AG09309 (cell line): ENCODE results near the gene GNA15.

Experiments used
- DNase-seq: peaks from one replicate; pipeline ENCODE4 v3.0.0-alpha.2; 2010; ENCODE audit warnings: low read depth
- H3K4me3 ChIP-seq: 2 replicates; pipeline ENCODE4 v1.5.1; 2011; ENCODE audit warnings: mild to moderate bottlenecking, low read depth, low read length, moderate library complexity; ENCODE audit not compliant: control insufficient read depth
- CTCF ChIP-seq: IDR thresholded peaks from 2 replicates; pipeline ENCODE4 v1.5.1; 2011; ENCODE audit warnings: mild to moderate bottlenecking, low read depth, low read length, inconsistent platforms; ENCODE audit not compliant: insufficient read depth, control insufficient read depth; ENCODE audit errors: missing control alignments

Gene GNA15

GRCh38 chr19:3184847-3185460 is 49.1 kb downstream of the GNA15 start:
- no peak for TF ChIP-seq CTCF
- H3K4me3 ChIP-seq, result peak overlapping the region; percentile 61
- DNase-seq, result peak; percentile 8

- peak; percentile 63 for DNase-seq
- peak within 1 kb of the TSS; percentile 63 for H3K4me3 ChIP-seq
Measured at GRCh38 chr19:3185461-3186159, 49.8 kb downstream of the GNA15 start, which contains the start of gene NCLN. NCLN (plus strand) TSS chr19:3185930; CDS start chr19:3186031, 101 bp downstream.

GRCh38 chr19:3186160-3186688 is 50.4 kb downstream of the GNA15 start:
- no peak for DNase-seq
- H3K4me3 ChIP-seq, result peak overlapping the region; percentile 63
- no peak for TF ChIP-seq CTCF

More at GRCh38 chr19:3185461-3186159, 49.8 kb downstream of the GNA15 start, which contains the start of gene NCLN:
- TF ChIP-seq CTCF, result no peak

- DNase-seq, result no peak
- peak overlapping the region; percentile 63 for H3K4me3 ChIP-seq
- no peak for TF ChIP-seq CTCF
Measured at GRCh38 chr19:3186891-3187661, 51.2 kb downstream of the GNA15 start.

- DNase-seq, result no peak
- TF ChIP-seq CTCF, result no peak
- H3K4me3 ChIP-seq, result no peak overlapping the region
Measured at GRCh38 chr19:3187662-3188511, 52.1 kb downstream of the GNA15 start.
